SU-DHL-6 (cell line): ENCODE data around the gene SOS1.

Experiments
- EZH2phosphoT487 ChIP-seq: fragments of 200-600 bp; sonication (generic), shearing (Covaris generic); conservative IDR thresholded peaks from 2 replicates; pipeline ENCODE4 v1.6.1; 2018; ENCODE audit warnings: mild to moderate bottlenecking, antibody characterized with exemption, low read length, moderate library complexity, mixed read lengths
- TF ChIP-seq, protein P1 (sequence below): fragments of 200-600 bp; sonication (generic); IDR thresholded peaks from one replicate; pipeline ENCODE4 v1.5.1; 2017; ENCODE audit warnings: antibody characterized with exemption, mild to moderate bottlenecking, low read length, moderate library complexity; ENCODE audit not compliant: insufficient read depth, poor library complexity, severe bottlenecking

DNA sequence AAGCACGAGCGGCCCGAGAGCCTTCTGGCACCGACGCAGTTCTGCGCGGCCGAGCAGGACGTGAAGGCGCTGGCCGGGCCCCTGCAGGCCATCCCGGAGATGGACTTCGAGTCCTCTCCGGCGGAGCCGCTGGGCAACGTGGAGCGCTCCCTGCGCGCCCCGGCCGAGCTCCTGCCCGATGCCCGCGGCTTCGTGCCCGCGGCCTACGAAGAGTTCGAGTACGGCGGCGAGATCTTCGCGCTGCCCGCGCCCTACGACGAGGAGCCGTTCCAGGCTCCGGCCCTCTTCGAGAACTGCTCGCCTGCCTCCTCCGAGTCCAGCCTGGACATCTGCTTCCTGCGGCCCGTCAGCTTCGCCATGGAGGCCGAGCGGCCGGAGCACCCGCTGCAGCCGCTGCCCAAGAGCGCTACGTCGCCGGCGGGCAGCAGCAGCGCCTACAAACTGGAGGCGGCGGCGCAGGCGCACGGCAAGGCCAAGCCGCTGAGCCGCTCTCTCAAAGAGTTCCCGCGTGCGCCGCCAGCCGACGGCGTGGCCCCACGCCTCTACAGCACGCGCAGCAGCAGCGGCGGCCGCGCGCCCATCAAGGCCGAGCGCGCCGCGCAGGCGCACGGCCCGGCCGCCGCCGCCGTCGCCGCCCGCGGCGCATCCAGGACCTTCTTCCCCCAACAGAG is 160.8 kb downstream of the SOS1 start:
- TF ChIP-seq, protein P1, sequence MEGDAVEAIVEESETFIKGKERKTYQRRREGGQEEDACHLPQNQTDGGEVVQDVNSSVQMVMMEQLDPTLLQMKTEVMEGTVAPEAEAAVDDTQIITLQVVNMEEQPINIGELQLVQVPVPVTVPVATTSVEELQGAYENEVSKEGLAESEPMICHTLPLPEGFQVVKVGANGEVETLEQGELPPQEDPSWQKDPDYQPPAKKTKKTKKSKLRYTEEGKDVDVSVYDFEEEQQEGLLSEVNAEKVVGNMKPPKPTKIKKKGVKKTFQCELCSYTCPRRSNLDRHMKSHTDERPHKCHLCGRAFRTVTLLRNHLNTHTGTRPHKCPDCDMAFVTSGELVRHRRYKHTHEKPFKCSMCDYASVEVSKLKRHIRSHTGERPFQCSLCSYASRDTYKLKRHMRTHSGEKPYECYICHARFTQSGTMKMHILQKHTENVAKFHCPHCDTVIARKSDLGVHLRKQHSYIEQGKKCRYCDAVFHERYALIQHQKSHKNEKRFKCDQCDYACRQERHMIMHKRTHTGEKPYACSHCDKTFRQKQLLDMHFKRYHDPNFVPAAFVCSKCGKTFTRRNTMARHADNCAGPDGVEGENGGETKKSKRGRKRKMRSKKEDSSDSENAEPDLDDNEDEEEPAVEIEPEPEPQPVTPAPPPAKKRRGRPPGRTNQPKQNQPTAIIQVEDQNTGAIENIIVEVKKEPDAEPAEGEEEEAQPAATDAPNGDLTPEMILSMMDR = no peak
- TF ChIP-seq EZH2phosphoT487 = no peak
